Putamen (tissue), 1 donor: Measurements from ENCODE around the gene PHAF1.

Experiments used
- DNase-seq: peaks from one replicate; pipeline ENCODE4 v3.0.0-alpha.2; 2016; ENCODE audit warnings: low spot score

PHAF1 gene

GRCh38 chr16:67196881-67197280, 87.1 kb downstream of the PHAF1 start:
- no peak for DNase-seq

DNA sequence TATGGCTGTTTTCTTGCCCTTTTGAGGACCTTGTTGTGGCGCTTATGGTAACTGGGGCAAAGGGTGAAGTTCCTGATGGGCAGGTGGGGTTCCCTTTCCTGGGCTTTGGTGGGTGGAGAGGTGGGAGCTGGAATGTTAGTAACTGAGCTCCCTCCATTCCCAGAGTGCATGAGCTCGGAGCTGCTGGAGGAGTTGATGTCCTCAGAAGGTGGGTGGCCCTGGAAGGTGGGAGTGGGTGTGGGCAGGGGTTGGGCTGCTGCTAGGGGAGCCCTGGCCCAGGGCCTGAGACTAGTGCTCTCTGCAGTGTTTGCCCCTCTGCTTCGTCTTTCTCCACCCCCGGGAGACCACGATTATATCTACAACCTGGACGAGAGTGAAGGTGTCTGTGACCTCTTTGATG, 88.0 kb downstream of the PHAF1 start:
- no peak for DNase-seq
